Measurements from ENCODE around the gene TSPAN9. TPM values are rescaled to one million over a fixed set of nuclear protein-coding genes. Genes with fewer than 3 reads are reported as not detected.

TSPAN9 gene
- total RNA-seq, 1 donor from 2014 or later: 30.4 TPM

- Mint-ChIP-seq H3K36me3 (ENCODE audit: insufficient read depth) (peaks cover 3% of the 10 kb centered on the region), H3K4me1 (ENCODE audit: low read depth) (peaks cover 5% of the 10 kb centered on the region), H3K9me3 (ENCODE audit: low read depth) (no peaks in the 10 kb centered on the region), H3K27me3 (no peaks in the 10 kb centered on the region), H3K27ac (no peak overlapping the region), H3K4me3 (ENCODE audit: low read depth) (no peak overlapping the region)
- TF ChIP-seq, protein P1, sequence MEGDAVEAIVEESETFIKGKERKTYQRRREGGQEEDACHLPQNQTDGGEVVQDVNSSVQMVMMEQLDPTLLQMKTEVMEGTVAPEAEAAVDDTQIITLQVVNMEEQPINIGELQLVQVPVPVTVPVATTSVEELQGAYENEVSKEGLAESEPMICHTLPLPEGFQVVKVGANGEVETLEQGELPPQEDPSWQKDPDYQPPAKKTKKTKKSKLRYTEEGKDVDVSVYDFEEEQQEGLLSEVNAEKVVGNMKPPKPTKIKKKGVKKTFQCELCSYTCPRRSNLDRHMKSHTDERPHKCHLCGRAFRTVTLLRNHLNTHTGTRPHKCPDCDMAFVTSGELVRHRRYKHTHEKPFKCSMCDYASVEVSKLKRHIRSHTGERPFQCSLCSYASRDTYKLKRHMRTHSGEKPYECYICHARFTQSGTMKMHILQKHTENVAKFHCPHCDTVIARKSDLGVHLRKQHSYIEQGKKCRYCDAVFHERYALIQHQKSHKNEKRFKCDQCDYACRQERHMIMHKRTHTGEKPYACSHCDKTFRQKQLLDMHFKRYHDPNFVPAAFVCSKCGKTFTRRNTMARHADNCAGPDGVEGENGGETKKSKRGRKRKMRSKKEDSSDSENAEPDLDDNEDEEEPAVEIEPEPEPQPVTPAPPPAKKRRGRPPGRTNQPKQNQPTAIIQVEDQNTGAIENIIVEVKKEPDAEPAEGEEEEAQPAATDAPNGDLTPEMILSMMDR (IDR thresholded peaks at IDR 0.05; ENCODE audit: unreplicated experiment): no peak
- no peak for DNase-seq (ENCODE audit: low spot score, unreplicated experiment)
Measured at GRCh38 chr12:3033539-3033867, 43.7 kb upstream of the TSPAN9 start.

DNA sequence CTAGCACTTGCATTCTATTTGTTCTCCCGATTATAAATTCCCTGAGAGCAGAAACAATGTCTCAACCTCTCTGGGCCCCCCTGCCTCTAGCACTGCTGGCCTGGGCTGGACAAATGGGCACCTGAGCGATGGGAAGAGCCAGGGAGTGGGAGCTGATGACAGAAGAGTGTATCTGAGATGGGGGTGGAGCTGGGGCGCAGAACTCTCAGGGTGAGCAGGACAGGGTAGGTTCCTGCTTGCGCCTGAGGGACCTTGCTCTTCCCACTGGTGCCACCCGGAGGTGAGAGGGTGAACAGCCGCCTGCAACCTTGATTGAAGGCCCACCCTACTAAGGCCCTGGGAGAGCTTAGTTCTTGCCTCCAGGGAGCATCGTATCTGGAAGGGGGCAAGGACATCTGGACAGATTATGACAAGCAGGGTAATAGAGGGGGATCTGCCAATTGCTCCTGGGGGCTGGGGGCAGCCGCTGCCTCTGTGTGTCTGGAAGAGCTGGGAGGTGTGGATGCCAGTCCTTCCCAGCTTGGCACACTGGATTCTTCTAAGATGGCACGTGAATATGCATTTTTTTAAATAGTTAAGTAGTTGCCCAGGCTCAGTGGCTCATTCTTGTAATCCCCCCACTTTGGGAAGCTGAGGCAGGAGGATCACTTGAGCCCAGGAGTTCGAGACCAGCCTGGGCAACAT, 43.0 kb upstream of the TSPAN9 start:
- no peaks in the 10 kb centered on the region for H3K9me3 Mint-ChIP-seq (ENCODE audit: low read depth)
- peaks cover 5% of the 10 kb centered on the region for H3K4me1 Mint-ChIP-seq (ENCODE audit: low read depth)
- DNase-seq (ENCODE audit: low spot score, unreplicated experiment): peak; percentile 77
- TF ChIP-seq, protein P1 (IDR thresholded peaks at IDR 0.05; ENCODE audit: unreplicated experiment): peak; percentile 91
- no peaks in the 10 kb centered on the region for H3K27me3 Mint-ChIP-seq
- peak overlapping the region; percentile 30 for H3K27ac Mint-ChIP-seq
- H3K36me3 Mint-ChIP-seq (ENCODE audit: insufficient read depth): peaks cover 5% of the 10 kb centered on the region
- no peak overlapping the region for H3K4me3 Mint-ChIP-seq (ENCODE audit: low read depth)

- Mint-ChIP-seq H3K4me1 (ENCODE audit: low read depth) (peaks cover 5% of the 10 kb centered on the region), H3K27ac (no peak overlapping the region), H3K9me3 (ENCODE audit: low read depth) (no peaks in the 10 kb centered on the region), H3K4me3 (ENCODE audit: low read depth) (no peak overlapping the region), H3K36me3 (ENCODE audit: insufficient read depth) (peaks cover 2% of the 10 kb centered on the region), H3K27me3 (no peaks in the 10 kb centered on the region)
- TF ChIP-seq, protein P1 (IDR thresholded peaks at IDR 0.05; ENCODE audit: unreplicated experiment): no peak
- DNase-seq (ENCODE audit: low spot score, unreplicated experiment): no peak
Measured at GRCh38 chr12:3035171-3035570, 42.0 kb upstream of the TSPAN9 start.

DNA sequence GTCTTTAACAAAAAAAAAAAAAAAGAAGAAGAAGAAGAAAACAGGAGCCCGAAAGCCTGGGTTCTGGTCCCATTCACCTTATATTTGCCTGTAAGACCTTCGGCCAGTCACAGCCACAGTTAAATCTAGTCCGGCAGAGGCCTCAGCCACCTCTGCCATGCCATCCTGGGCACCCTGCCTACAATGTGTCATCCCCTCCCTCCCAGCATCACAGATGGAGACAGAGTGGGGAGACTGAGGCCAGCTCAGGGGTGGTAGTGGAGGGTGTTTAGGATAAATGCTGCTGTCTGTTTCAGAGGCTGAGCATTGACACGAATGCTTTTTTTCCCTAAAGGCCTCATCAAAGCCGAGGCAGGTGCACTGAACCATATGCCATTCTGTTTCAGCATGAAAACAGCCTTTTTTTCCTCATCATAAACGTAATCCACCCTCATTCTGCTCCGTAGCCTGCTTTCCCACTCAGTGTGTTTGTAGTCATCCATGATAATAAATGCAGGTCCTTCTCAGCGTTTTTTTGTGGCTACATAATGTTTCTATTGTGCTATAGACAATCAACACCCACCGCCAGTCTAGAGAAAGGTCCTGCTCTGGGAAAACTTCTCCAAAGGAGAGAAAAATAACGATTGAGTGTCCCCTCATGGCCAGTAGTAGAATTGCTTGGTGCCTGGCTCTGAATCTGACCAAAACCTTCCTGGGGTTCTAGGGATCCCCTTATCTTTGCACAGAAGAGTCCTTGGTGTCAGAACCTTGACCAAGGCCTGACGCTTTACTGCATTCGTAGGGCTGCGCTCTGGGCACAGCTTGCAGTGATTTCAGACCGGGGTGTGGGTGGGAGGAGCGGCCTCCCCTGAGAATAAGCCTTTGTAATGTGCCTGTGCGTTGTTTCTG, 41.1 kb upstream of the TSPAN9 start:
- Mint-ChIP-seq H3K27me3 (no peaks in the 10 kb centered on the region), H3K9me3 (ENCODE audit: low read depth) (no peaks in the 10 kb centered on the region), H3K27ac (no peak overlapping the region), H3K4me3 (ENCODE audit: low read depth) (no peak overlapping the region), H3K4me1 (ENCODE audit: low read depth) (peaks cover 2% of the 10 kb centered on the region), H3K36me3 (ENCODE audit: insufficient read depth) (peaks cover 2% of the 10 kb centered on the region)
- no peak for DNase-seq (ENCODE audit: low spot score, unreplicated experiment)
- TF ChIP-seq, protein P1 (IDR thresholded peaks at IDR 0.05; ENCODE audit: unreplicated experiment): peak; percentile 64

GRCh38 chr12:3036901-3037600, 40.1 kb upstream of the TSPAN9 start:
- no peak overlapping the region for H3K27ac Mint-ChIP-seq
- H3K4me3 Mint-ChIP-seq (ENCODE audit: low read depth): no peak overlapping the region
- H3K9me3 Mint-ChIP-seq (ENCODE audit: low read depth): no peaks in the 10 kb centered on the region
- TF ChIP-seq, protein P1 (IDR thresholded peaks at IDR 0.05; ENCODE audit: unreplicated experiment): no peak
- DNase-seq (ENCODE audit: low spot score, unreplicated experiment): no peak
- H3K36me3 Mint-ChIP-seq (ENCODE audit: insufficient read depth): peaks cover 2% of the 10 kb centered on the region
- H3K4me1 Mint-ChIP-seq (ENCODE audit: low read depth): peaks cover 2% of the 10 kb centered on the region
- H3K27me3 Mint-ChIP-seq: no peaks in the 10 kb centered on the region
